ENCODE results near the gene FBXW7. TPM values are rescaled to one million over a fixed set of nuclear protein-coding genes. Genes with fewer than 3 reads are reported as not detected.
"Not testable (repeated sequence)": the region's sequence is repeated elsewhere in the genome, so short reads cannot be mapped to it uniquely, and the experiment has no call there.

The FBXW7 gene, protein sequence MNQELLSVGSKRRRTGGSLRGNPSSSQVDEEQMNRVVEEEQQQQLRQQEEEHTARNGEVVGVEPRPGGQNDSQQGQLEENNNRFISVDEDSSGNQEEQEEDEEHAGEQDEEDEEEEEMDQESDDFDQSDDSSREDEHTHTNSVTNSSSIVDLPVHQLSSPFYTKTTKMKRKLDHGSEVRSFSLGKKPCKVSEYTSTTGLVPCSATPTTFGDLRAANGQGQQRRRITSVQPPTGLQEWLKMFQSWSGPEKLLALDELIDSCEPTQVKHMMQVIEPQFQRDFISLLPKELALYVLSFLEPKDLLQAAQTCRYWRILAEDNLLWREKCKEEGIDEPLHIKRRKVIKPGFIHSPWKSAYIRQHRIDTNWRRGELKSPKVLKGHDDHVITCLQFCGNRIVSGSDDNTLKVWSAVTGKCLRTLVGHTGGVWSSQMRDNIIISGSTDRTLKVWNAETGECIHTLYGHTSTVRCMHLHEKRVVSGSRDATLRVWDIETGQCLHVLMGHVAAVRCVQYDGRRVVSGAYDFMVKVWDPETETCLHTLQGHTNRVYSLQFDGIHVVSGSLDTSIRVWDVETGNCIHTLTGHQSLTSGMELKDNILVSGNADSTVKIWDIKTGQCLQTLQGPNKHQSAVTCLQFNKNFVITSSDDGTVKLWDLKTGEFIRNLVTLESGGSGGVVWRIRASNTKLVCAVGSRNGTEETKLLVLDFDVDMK
- total RNA-seq: 126 TPM

DNA sequence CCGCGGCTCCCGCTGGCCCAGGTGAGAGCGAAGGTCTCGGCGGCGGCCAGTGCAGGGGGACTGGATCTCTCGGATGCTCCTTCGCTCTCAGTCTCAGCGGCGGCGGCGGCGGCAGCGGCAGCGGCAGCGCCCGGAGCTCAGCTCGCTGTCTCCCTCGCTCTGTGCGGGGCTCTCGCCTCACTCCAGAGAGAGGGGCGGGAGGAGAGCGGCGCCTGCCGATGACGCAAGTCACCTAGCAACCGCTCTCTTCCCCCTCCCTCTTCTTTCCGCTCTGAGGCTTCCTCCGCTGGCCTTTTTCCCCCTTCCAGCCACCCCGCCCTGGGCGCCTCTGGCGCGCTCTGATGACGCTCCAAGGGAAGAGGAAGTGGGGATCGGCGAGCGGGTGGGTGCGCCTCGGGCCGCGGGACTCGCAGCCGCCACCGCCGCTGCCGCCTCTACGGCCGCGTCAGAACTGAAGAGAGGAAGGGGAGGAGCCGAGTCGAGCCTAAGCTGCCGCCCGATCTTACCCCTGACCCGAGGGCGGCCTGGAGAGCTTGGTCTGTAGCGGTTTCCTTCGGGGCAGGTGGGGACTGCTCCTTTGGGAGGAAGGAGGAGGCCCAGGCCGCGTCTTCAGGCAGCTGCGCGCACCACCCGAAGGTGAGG lies at the start of gene FBXW7:
TSS of gene FBXW7 (minus strand) at position 190 of the 642 bp plus-strand sequence. CDS start 124,289 bp downstream, outside the sequence.
- peak; percentile 100 for DNase-seq

DNA sequence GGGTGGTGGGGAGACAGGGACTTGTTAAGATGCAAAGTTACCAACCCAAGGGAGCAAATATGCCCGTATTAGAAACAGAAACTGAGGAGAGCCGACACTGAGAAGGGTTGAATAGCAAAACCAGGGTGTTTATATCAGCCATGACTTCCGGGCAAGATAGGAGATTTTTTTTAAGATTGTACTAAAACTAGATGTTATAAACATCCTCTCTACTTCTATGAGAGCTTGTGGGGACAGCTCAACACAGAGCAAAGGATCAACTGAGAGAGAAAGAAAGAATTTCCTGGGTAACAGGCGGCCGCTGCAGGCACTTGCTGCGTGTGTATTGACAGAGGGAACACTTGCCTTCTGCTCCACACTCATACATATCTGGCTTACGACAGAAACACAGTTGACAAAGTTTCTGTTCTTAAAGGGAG lies 49.1 kb upstream of the FBXW7 start:
- no peak for DNase-seq

- DNase-seq: no peak
These were observed 45.8 kb upstream of the FBXW7 start for GRCh38 chr4:152581536-152582160.

DNA sequence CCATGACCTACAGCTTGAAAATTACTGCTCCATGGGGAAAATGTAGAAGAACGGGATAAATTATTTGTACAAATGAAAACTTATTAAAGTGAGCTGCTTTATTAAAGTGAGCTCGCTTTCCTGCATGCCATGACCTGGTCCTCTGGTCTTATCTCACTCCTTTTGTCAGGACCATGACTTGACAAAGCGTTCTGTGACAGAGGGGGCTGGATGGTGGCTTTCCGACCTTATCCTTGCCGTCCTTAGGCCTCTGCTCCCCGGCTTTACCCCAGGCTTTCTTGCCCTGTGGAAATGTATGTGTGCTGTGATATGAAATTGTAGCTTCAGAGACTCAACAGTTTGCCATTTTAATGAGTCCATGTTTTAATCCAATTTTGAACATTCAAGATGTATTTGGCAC lies 44.0 kb upstream of the FBXW7 start:
- DNase-seq: no peak

- DNase-seq: no peak
These were observed 43.3 kb upstream of the FBXW7 start for GRCh38 chr4:152579107-152579764.

GRCh38 chr4:152578670-152579069 lies 42.8 kb upstream of the FBXW7 start:
- no peak for DNase-seq

GRCh38 chr4:152577708-152578396 lies 42.0 kb upstream of the FBXW7 start:
- DNase-seq: no peak

GRCh38 chr4:152575533-152575932 lies 39.6 kb upstream of the FBXW7 start:
- no peak for DNase-seq

DNA sequence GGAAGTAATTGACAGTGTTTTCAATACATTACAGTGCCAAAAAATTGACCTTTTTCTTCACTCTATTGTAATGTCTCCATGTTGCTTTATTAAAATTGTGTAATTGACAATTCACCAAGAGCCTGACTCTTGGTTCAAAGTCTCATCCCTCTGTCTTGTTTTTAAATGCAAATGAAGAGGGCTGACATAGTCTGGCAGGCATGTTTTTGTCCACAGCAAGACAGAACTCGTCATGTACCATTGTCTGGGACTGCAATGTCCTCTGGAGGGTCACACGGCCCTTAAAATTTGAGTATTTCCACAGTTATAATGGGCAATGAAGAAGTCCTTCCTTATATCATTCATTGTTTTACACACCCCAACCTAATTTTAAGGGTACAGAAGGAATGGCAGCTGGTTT lies 38.0 kb upstream of the FBXW7 start:
- DNase-seq: no peak

GRCh38 chr4:152572417-152573086 lies 36.7 kb upstream of the FBXW7 start:
- DNase-seq: no peak

- DNase-seq: no peak
These were observed 35.9 kb upstream of the FBXW7 start for GRCh38 chr4:152571770-152572169.

DNA sequence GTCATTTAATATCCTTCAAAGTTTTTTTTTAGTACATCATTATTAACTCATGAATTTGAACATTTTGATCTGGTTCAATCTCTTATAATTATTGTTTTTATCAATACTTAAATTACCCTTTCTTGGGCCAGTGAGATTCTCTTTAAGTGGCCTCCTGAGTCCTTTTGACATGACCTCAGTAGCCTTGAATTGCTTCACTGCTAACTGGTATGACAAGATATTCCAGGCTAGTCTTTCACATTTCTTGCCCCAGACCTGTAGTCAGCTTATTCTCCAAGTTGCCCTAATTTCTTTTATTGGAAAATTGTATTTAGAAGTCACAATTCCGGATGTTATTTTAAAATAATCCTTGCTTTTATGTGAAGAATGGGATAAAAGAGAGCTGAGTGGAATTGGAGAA lies 35.4 kb upstream of the FBXW7 start:
- no peak for DNase-seq

- no peak for DNase-seq
These were observed 29.4 kb upstream of the FBXW7 start for GRCh38 chr4:152565333-152565732.

DNA sequence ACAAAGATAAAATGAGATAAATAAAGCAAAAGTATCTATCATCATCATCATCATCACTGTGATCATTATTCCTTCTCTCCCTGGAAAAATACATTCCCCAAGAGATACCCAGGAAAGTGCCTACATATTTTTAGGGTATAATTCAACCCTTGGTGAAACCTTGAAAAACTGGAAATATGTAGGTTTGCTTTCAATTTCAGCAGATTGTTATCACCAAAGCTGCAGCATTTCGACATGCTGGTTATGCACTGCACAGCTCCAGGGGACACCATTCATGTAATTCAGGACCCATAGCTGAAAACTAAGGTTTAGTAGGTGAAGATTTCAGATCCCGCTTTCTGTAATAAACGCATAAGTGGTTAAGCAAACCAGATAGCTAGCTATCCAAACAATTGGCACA lies 28.4 kb upstream of the FBXW7 start:
- no peak for DNase-seq

- no peak for DNase-seq
These were observed 27.3 kb upstream of the FBXW7 start for GRCh38 chr4:152563209-152563608.

- no peak for DNase-seq
These were observed 23.7 kb upstream of the FBXW7 start for GRCh38 chr4:152559641-152560040.

- no peak for DNase-seq
These were observed 22.5 kb upstream of the FBXW7 start for GRCh38 chr4:152558396-152558795.

DNA sequence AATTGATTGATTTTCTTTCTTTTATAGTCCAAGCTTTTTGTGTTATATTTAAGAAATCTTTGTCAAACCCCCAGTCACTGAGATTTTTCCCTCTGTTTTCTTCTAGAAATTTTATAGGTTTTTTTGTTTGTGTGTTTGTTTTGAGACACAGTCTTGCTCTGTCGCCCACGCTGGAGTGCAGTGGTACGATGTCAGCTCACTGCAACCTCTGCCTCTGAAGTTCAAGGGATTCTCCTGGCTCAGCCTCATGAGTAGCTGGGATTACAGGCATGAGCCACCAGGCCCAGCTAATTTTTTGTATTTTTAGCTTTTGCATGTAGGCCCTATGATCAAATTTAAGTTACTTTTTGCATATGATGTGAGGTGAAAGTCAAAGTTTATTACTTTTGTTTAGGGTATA lies 20.9 kb upstream of the FBXW7 start:
- DNase-seq: no peak

- no peak for DNase-seq
These were observed 20.4 kb upstream of the FBXW7 start for GRCh38 chr4:152556283-152556682.

GRCh38 chr4:152554742-152555141 lies 18.9 kb upstream of the FBXW7 start:
- DNase-seq: no peak

DNA sequence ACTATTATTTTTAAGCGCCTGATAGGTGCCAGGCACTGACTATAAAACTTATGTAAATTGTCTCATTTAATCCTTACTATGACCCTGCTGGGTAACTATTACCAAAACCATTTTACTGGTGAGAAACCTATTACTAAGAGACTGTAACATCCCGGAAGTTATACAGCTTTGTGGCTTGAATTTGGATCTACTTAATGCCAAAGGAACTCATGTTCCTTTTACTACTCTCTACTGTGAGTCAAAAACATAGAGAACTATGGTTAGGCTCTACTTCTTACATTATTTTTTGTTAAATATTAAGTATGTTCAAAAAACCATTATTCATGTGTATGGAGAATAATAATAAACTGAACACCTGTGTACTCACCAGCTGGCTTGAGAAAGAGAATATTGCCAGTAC lies 14.8 kb upstream of the FBXW7 start:
- DNase-seq: not testable (repeated sequence)
